SK-N-SH (cell line): ENCODE results near the gene SLC16A8. TPM values are rescaled to one million over a fixed set of nuclear protein-coding genes. Genes with fewer than 3 reads are reported as not detected.

Source experiments
- CTCF ChIA-PET: fragments of 300-600, 350-600 bp; formaldehyde crosslinking; extraction: SDS; loops from one replicate; lab custom pipeline; 2021; lab: Yijun Ruan, JAX
- POLR2A ChIA-PET: fragments of 350-600 bp; sonication (Branson Sonifier 250); formaldehyde crosslinking; extraction: SDS; loops from one replicate; lab custom pipeline; 2020; ENCODE audit warnings: antibody characterized with exemption, inconsistent platforms; lab: Yijun Ruan, JAX
- DNase-seq: peaks from one replicate; pipeline ENCODE4 v3.0.0; 2012
- H2AFZ ChIP-seq: fragments of 200-600 bp; sonication (generic); 2 replicates; pipeline ENCODE4 v1.8.1; 2016; ENCODE audit warnings: antibody characterized with exemption, mild to moderate bottlenecking, low read depth
- H3F3A ChIP-seq: fragments of 200-600 bp; sonication (generic); replicated peaks from 2 replicates; pipeline ENCODE3; 2016; ENCODE audit warnings: antibody characterized with exemption, mild to moderate bottlenecking; ENCODE audit not compliant: insufficient read depth
- H3K27ac ChIP-seq, 2 experiments: fragments of 200-500 bp in 1 of 2; fragments of 200-600 bp in 1 of 2; sonication (Bioruptor generic) in 1 of 2; sonication (generic), shearing (Covaris generic) in 1 of 2; 2 replicates each; pipeline versions ENCODE4 v1.5.1 to v1.6.1; 2014 to 2016; ENCODE audit warnings: low read depth in 2 of 2, inconsistent platforms in 1 of 2, low read length in 1 of 2, mild to moderate bottlenecking in 1 of 2, mixed read lengths in 1 of 2
- H3K27me3 ChIP-seq: fragments of 200-600 bp; sonication (generic), shearing (Covaris generic); 2 replicates; pipeline ENCODE4 v1.6.1; 2016; ENCODE audit warnings: mixed run types; ENCODE audit not compliant: insufficient read depth
- H3K36me3 ChIP-seq, 2 experiments: fragments of 200-500 bp in 1 of 2; fragments of 200-600 bp in 1 of 2; sonication (Bioruptor generic) in 1 of 2; sonication (generic) in 1 of 2; replicated peaks in 1 of 2; 2 replicates each; pipeline versions ENCODE3 to v1.5.1; 2014 to 2016; ENCODE audit warnings: low read length in 1 of 2, mild to moderate bottlenecking in 1 of 2; ENCODE audit not compliant: insufficient read depth in 2 of 2, control insufficient read depth in 1 of 2
- H3K4me1 ChIP-seq, 2 experiments: fragments of 200-500 bp in 1 of 2; fragments of 200-600 bp in 1 of 2; sonication (Bioruptor generic) in 1 of 2; sonication (generic), shearing (Covaris generic) in 1 of 2; 2 replicates each; pipeline versions ENCODE4 v1.5.1 to v1.6.1; 2014 to 2016; ENCODE audit warnings: low read depth in 1 of 2, low read length in 1 of 2, mixed run types in 1 of 2; ENCODE audit not compliant: insufficient read depth in 2 of 2, control insufficient read depth in 1 of 2
- H3K4me2 ChIP-seq: fragments of 200-600 bp; sonication (generic), shearing (Covaris generic); 2 replicates; pipeline ENCODE4 v1.6.1; 2017; ENCODE audit warnings: mixed run types
- H3K4me3 ChIP-seq, 2 experiments: fragments of 200-500 bp in 1 of 2; fragments of 200-600 bp in 1 of 2; sonication (Bioruptor generic) in 1 of 2; sonication (generic), shearing (Covaris generic) in 1 of 2; 2 replicates each; pipeline versions ENCODE4 v1.5.1 to v1.8.1; 2014 to 2016; ENCODE audit warnings: low read depth in 2 of 2, inconsistent platforms in 1 of 2, low read length in 1 of 2, mild to moderate bottlenecking in 1 of 2, mixed read lengths in 1 of 2, moderate library complexity in 1 of 2
- H3K79me2 ChIP-seq: fragments of 200-600 bp; sonication (generic); 2 replicates; pipeline ENCODE4 v1.8.1; 2017; ENCODE audit warnings: mild to moderate bottlenecking; ENCODE audit not compliant: insufficient read depth
- H3K9ac ChIP-seq: fragments of 200-600 bp; sonication (generic); 2 replicates; pipeline ENCODE4 v1.6.1; 2017; ENCODE audit warnings: mixed run types
- H3K9me2 ChIP-seq: fragments of 200-600 bp; sonication (generic); 2 replicates; pipeline ENCODE4 v1.6.1; 2017; ENCODE audit warnings: mixed run types
- H3K9me3 ChIP-seq: fragments of 200-600 bp; sonication (generic); 2 replicates; pipeline ENCODE4 v1.6.1; 2017; ENCODE audit warnings: mixed run types, mild to moderate bottlenecking, moderate library complexity
- H4K20me1 ChIP-seq: fragments of 200-600 bp; sonication (generic); 2 replicates; pipeline ENCODE4 v1.6.1; 2017; ENCODE audit warnings: mild to moderate bottlenecking, mixed run types; ENCODE audit not compliant: insufficient read depth
- EP300 ChIP-seq, 2 experiments: IDR thresholded peaks; 2 replicates each; pipeline versions ENCODE4 v1.4.0 to v1.6.1; 2012; ENCODE audit warnings: borderline replicate concordance in 1 of 2, low read depth in 1 of 2, low read length in 1 of 2
- EZH2phosphoT487 ChIP-seq: fragments of 200-600 bp; sonication (generic); IDR thresholded peaks from 2 replicates; pipeline ENCODE4 v1.6.1; 2017; ENCODE audit warnings: low read depth, mixed run types, mild to moderate bottlenecking, antibody characterized with exemption, moderate library complexity, borderline replicate concordance
- FOSL2 ChIP-seq: IDR thresholded peaks from 2 replicates; pipeline ENCODE4 v1.4.0; 2012; ENCODE audit warnings: low read depth, mild to moderate bottlenecking, moderate library complexity, borderline replicate concordance
- FOXM1 ChIP-seq: IDR thresholded peaks from 2 replicates; pipeline ENCODE4 v1.4.0; 2012; ENCODE audit warnings: low read depth, mild to moderate bottlenecking
- JUND ChIP-seq: IDR thresholded peaks from 2 replicates; pipeline ENCODE4 v1.4.0; 2012
- NFIC ChIP-seq: IDR thresholded peaks from 2 replicates; pipeline ENCODE4 v1.4.0; 2012; ENCODE audit warnings: borderline replicate concordance
- POLR2AphosphoS5 ChIP-seq: IDR thresholded peaks from 2 replicates; pipeline ENCODE4 v1.6.1; 2012; ENCODE audit warnings: low read depth, low read length
- RFX5 ChIP-seq: IDR thresholded peaks from 2 replicates; pipeline ENCODE4 v1.6.1; 2012; ENCODE audit warnings: mild to moderate bottlenecking, improper control_type of control experiment, low read length
- SMC3 ChIP-seq: IDR thresholded peaks from 2 replicates; pipeline ENCODE4 v1.6.1; 2012; ENCODE audit warnings: low read depth, low read length, improper control_type of control experiment
- TAF1 ChIP-seq: IDR thresholded peaks from 2 replicates; pipeline ENCODE4 v1.6.1; 2012; ENCODE audit warnings: low read depth, mild to moderate bottlenecking, low read length, moderate library complexity, borderline replicate concordance
- TCF12 ChIP-seq: IDR thresholded peaks from 2 replicates; pipeline ENCODE4 v1.4.0; 2012
- TEAD4 ChIP-seq: IDR thresholded peaks from 2 replicates; pipeline ENCODE4 v1.4.0; 2012; ENCODE audit warnings: mild to moderate bottlenecking, borderline replicate concordance; ENCODE audit not compliant: insufficient read depth
- WGBS: methylation state at CpG from one replicate; pipeline ENCODE4 v1.1.6; 2017; ENCODE audit warnings: low lambda C conversion rate; 5-methylcytosine and 5-hydroxymethylcytosine counted together
- polyA plus RNA-seq, 3 experiments: library from polyadenylated mRNA; depleted of rRNA; stranded (reverse); fragments of >200 nt; gene quantifications; 2 replicates each; pipeline ENCODE4 v1.2.3, GENCODE V29; 2012
- TF ChIP-seq, protein P1 (sequence below): IDR thresholded peaks from 2 replicates; pipeline ENCODE4 v1.6.1; 2012; ENCODE audit warnings: mild to moderate bottlenecking, low read depth, low read length, moderate library complexity
- TF ChIP-seq, protein P2 (sequence below): fragments of 150-350 bp; IDR thresholded peaks from 2 replicates; pipeline ENCODE4 v1.6.1; 2016; ENCODE audit warnings: mild to moderate bottlenecking, low read depth, low read length
- TF ChIP-seq, protein P3 (sequence below): fragments of 200-600 bp; sonication (generic); IDR thresholded peaks from 2 replicates; pipeline ENCODE4 v1.6.1; 2017; ENCODE audit warnings: antibody characterized with exemption, mild to moderate bottlenecking, moderate library complexity

Gene SLC16A8
- polyA plus RNA-seq, 1 of the 3 experiments (the other 2 are of a cell fraction): not detected

DNA sequence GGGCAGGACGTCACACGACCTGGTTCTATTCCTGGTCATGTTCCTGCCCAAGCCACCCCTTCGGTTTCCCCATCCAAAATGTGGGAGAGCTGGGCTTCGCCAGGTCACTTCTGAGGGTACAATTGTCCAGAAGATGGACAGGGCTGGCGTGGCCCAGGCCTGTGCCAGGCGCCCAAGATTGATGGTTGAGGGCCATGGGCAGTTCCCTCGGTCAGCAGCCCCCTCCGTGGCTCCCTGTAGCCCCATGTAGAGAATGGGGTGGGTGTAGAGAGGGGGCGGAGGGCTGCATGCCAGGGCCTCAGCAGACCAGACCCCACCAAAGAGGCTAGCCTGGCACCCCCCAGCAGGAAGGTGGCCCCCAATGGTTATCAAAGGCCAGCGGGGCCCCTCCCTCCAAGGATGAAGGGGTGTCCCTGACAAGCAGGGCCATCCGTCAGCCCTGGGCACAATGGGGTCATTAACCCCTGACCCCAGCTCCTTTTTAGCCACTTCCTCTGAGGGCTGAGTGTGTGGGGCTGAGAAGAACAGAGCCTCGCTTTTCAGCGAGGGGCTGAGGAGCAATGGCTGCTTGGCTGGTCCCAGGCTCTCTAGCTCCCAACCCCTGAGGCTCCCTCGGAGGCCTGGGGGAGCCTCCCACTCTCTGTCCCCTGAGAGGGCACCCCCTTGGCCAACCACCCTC lies 37.8 kb downstream of the SLC16A8 start:
- no peak overlapping the region for H2AFZ ChIP-seq
- H3K4me1 ChIP-seq: no peaks in the 10 kb centered on the region
- H3K4me2 ChIP-seq: no peak overlapping the region
- no peaks in the 10 kb centered on the region for H3K79me2 ChIP-seq
- no peak for TF ChIP-seq RFX5
- no peak for TF ChIP-seq TAF1
- TF ChIP-seq JUND: no peak
- no peak for TF ChIP-seq EP300 (IDR thresholded peaks at IDR 0.05; ENCODE audit: borderline replicate concordance in 1 of 2, low read depth in 1 of 2, low read length in 1 of 2)
- TF ChIP-seq, protein P1, sequence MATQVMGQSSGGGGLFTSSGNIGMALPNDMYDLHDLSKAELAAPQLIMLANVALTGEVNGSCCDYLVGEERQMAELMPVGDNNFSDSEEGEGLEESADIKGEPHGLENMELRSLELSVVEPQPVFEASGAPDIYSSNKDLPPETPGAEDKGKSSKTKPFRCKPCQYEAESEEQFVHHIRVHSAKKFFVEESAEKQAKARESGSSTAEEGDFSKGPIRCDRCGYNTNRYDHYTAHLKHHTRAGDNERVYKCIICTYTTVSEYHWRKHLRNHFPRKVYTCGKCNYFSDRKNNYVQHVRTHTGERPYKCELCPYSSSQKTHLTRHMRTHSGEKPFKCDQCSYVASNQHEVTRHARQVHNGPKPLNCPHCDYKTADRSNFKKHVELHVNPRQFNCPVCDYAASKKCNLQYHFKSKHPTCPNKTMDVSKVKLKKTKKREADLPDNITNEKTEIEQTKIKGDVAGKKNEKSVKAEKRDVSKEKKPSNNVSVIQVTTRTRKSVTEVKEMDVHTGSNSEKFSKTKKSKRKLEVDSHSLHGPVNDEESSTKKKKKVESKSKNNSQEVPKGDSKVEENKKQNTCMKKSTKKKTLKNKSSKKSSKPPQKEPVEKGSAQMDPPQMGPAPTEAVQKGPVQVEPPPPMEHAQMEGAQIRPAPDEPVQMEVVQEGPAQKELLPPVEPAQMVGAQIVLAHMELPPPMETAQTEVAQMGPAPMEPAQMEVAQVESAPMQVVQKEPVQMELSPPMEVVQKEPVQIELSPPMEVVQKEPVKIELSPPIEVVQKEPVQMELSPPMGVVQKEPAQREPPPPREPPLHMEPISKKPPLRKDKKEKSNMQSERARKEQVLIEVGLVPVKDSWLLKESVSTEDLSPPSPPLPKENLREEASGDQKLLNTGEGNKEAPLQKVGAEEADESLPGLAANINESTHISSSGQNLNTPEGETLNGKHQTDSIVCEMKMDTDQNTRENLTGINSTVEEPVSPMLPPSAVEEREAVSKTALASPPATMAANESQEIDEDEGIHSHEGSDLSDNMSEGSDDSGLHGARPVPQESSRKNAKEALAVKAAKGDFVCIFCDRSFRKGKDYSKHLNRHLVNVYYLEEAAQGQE: no peak
- no peak for TF ChIP-seq TCF12
- TF ChIP-seq FOXM1: no peak
- TF ChIP-seq, protein P2, sequence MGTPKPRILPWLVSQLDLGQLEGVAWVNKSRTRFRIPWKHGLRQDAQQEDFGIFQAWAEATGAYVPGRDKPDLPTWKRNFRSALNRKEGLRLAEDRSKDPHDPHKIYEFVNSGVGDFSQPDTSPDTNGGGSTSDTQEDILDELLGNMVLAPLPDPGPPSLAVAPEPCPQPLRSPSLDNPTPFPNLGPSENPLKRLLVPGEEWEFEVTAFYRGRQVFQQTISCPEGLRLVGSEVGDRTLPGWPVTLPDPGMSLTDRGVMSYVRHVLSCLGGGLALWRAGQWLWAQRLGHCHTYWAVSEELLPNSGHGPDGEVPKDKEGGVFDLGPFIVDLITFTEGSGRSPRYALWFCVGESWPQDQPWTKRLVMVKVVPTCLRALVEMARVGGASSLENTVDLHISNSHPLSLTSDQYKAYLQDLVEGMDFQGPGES: no peak
- no peak for TF ChIP-seq POLR2AphosphoS5
- TF ChIP-seq, protein P3, sequence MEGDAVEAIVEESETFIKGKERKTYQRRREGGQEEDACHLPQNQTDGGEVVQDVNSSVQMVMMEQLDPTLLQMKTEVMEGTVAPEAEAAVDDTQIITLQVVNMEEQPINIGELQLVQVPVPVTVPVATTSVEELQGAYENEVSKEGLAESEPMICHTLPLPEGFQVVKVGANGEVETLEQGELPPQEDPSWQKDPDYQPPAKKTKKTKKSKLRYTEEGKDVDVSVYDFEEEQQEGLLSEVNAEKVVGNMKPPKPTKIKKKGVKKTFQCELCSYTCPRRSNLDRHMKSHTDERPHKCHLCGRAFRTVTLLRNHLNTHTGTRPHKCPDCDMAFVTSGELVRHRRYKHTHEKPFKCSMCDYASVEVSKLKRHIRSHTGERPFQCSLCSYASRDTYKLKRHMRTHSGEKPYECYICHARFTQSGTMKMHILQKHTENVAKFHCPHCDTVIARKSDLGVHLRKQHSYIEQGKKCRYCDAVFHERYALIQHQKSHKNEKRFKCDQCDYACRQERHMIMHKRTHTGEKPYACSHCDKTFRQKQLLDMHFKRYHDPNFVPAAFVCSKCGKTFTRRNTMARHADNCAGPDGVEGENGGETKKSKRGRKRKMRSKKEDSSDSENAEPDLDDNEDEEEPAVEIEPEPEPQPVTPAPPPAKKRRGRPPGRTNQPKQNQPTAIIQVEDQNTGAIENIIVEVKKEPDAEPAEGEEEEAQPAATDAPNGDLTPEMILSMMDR: no peak
- TF ChIP-seq NFIC: no peak
- TF ChIP-seq TEAD4: no peak
- no peak for TF ChIP-seq EZH2phosphoT487
- no peak for TF ChIP-seq FOSL2
- no peak for TF ChIP-seq SMC3
- H3F3A ChIP-seq: no peaks in the 10 kb centered on the region
- H3K4me3 ChIP-seq: no peak overlapping the region
- ChIA-PET CTCF (no interaction called here), POLR2A (no interaction called here)
- DNase-seq: no peak
- H4K20me1 ChIP-seq: no peaks in the 10 kb centered on the region
- no peak overlapping the region for H3K27ac ChIP-seq
- H3K9me3 ChIP-seq: no peaks in the 10 kb centered on the region
- no peaks in the 10 kb centered on the region; the same call in 1 of the 2 replicates for H3K27me3 ChIP-seq
- no peaks in the 10 kb centered on the region for H3K36me3 ChIP-seq
- H3K9me2 ChIP-seq: no peaks in the 10 kb centered on the region
- H3K9ac ChIP-seq: no peak overlapping the region
- WGBS: 80% methylated on average over 2 of the region's 14 CpGs
